Endothelial cell of umbilical vein (primary cell): ENCODE measurements around the gene B4GALNT3. TPM values are rescaled to one million over a fixed set of nuclear protein-coding genes. Genes with fewer than 3 reads are reported as not detected.

Experiments used
- BruUV-seq: library from RNA; stranded (reverse); fragments of 400-500 nt; replicated peaks from 2 replicates; lab custom pipeline; 2021; lab: Mats Ljungman, UMichigan
- CTCF ChIA-PET: fragments of 300-600, 350-600 bp; sonication (Branson Sonifier 250); formaldehyde crosslinking; loops from one replicate; lab custom pipeline; 2021; ENCODE audit warnings: antibody characterized with exemption, inconsistent platforms; lab: Charles Lee
- POLR2A ChIA-PET: fragments of 300-600, 350-600 bp; sonication (Branson Sonifier 250); formaldehyde crosslinking; loops from one replicate; lab custom pipeline; 2021; ENCODE audit warnings: antibody characterized with exemption, inconsistent platforms; lab: Charles Lee
- DNase-seq: peaks from one replicate; pipeline ENCODE4 v3.0.0-alpha.2; 2011; ENCODE audit warnings: low read depth, low spot score
- FAIRE-seq: peaks from 2 replicates; lab custom pipeline; 2011; peaks lifted over from hg19 to GRCh38; lab: Jason Lieb, UNC
- H2AFZ ChIP-seq: 2 replicates; pipeline ENCODE4 v1.6.0; 2012; ENCODE audit warnings: low read depth, low read length, control low read depth, inconsistent platforms
- H3K27ac ChIP-seq: 2 replicates; pipeline ENCODE4 v1.5.1; 2011; ENCODE audit warnings: low read depth, mild to moderate bottlenecking, control low read depth, low read length, moderate library complexity; ENCODE audit not compliant: insufficient read depth
- H3K27me3 ChIP-seq, 2 experiments: 2 replicates each; pipeline versions ENCODE4 v1.6.0 to v1.6.1; 2011; ENCODE audit warnings: low read length in 2 of 2, mixed read lengths in 1 of 2; ENCODE audit not compliant: control insufficient read depth in 2 of 2, insufficient read depth in 2 of 2
- H3K36me3 ChIP-seq, 2 experiments: 2 replicates in 1 of 2; 3 replicates in 1 of 2; pipeline ENCODE4 v1.5.1; 2011; ENCODE audit warnings: low read length in 2 of 2, mild to moderate bottlenecking in 1 of 2, moderate library complexity in 1 of 2; ENCODE audit not compliant: control insufficient read depth in 2 of 2, insufficient read depth in 2 of 2; ENCODE audit errors: extremely low read depth in 1 of 2
- H3K4me1 ChIP-seq: 3 replicates; pipeline ENCODE4 v1.5.1; 2011; ENCODE audit warnings: mild to moderate bottlenecking, low read length; ENCODE audit not compliant: control insufficient read depth, insufficient read depth; ENCODE audit errors: extremely low read depth
- H3K4me2 ChIP-seq: 2 replicates; pipeline ENCODE4 v1.6.1; 2011; ENCODE audit warnings: low read length, control low read depth, mixed read lengths; ENCODE audit not compliant: insufficient read depth
- H3K4me3 ChIP-seq, 3 experiments: fragments of 200-600 bp in 1 of 3; sonication (generic), shearing (Covaris generic) in 1 of 3; replicated peaks in 1 of 3; 2 replicates each; pipeline ENCODE4 v1.5.1; 2011 to 2016; ENCODE audit warnings: control low read depth in 3 of 3, low read length in 3 of 3, mild to moderate bottlenecking in 2 of 3, inconsistent platforms in 1 of 3, low read depth in 1 of 3, moderate library complexity in 1 of 3; ENCODE audit not compliant: insufficient read depth in 1 of 3
- H3K79me2 ChIP-seq: 2 replicates; pipeline ENCODE4 v1.6.0; 2012; ENCODE audit warnings: low read length, inconsistent platforms; ENCODE audit not compliant: control insufficient read depth, insufficient read depth
- H3K9ac ChIP-seq: replicated peaks from 2 replicates; pipeline ENCODE3; 2011; ENCODE audit warnings: low read length, control low read depth; ENCODE audit not compliant: insufficient read depth; ENCODE audit errors: extremely low read depth
- H3K9me1 ChIP-seq: replicated peaks from 3 replicates; pipeline ENCODE4 v1.6.0; 2011; ENCODE audit warnings: mild to moderate bottlenecking, low read length; ENCODE audit not compliant: control insufficient read depth, insufficient read depth; ENCODE audit errors: extremely low read depth
- H3K9me3 ChIP-seq: replicated peaks from 2 replicates; pipeline ENCODE4 v1.5.1; 2012; ENCODE audit warnings: low read length, inconsistent platforms; ENCODE audit not compliant: control insufficient read depth, insufficient read depth
- H4K20me1 ChIP-seq: replicated peaks from 2 replicates; pipeline ENCODE3; 2011; ENCODE audit warnings: mild to moderate bottlenecking, low read length; ENCODE audit not compliant: control insufficient read depth, insufficient read depth; ENCODE audit errors: extremely low read depth
- CTCF ChIP-seq, 2 donors: IDR thresholded peaks; 1 replicate in 1 of 2; 2 replicates in 1 of 2; pipeline ENCODE4 v1.5.1; 2011; ENCODE audit warnings: low read length in 2 of 2, mild to moderate bottlenecking in 2 of 2, moderate library complexity in 2 of 2, control low read depth in 1 of 2, inconsistent platforms in 1 of 2, low read depth in 1 of 2; ENCODE audit not compliant: insufficient read depth in 1 of 2; ENCODE audit errors: extremely low read depth in 1 of 2
- EZH2 ChIP-seq: IDR thresholded peaks from 2 replicates; pipeline ENCODE4 v1.6.1; 2012; ENCODE audit warnings: borderline replicate concordance, low read depth, mild to moderate bottlenecking, moderate library complexity, low read length, inconsistent platforms; ENCODE audit not compliant: severe bottlenecking
- GATA2 ChIP-seq: IDR thresholded peaks from 2 replicates; pipeline ENCODE4 v1.7.0; 2011; ENCODE audit warnings: low read depth, mild to moderate bottlenecking, moderate library complexity, mixed read lengths, low read length; ENCODE audit not compliant: insufficient read length, insufficient read depth
- JUN ChIP-seq: IDR thresholded peaks from 2 replicates; pipeline ENCODE4 v1.6.1; 2011; ENCODE audit warnings: borderline replicate concordance, low read depth; ENCODE audit not compliant: insufficient read length, insufficient read depth
- POLR2A ChIP-seq: IDR thresholded peaks from 2 replicates; pipeline ENCODE4 v1.6.1; 2012; ENCODE audit warnings: low read depth, mild to moderate bottlenecking, control low read depth, low read length
- POLR2AphosphoS5 ChIP-seq: IDR thresholded peaks from 2 replicates; pipeline ENCODE4 v1.6.1; 2012; ENCODE audit warnings: low read depth, mild to moderate bottlenecking, control low read depth, low read length, moderate library complexity; ENCODE audit not compliant: insufficient read depth
- dilution Hi-C: fragments of 300-500 bp; cut with MboI; formaldehyde crosslinking; loops from one replicate; pipeline ENCODE4 v1.15.0; 2019; ENCODE audit warnings: low sequenced_read_pairs; ENCODE audit not compliant: extremely low pct_ligation_motif_present
- intact Hi-C: fragments of 100-400 bp; cut with micrococcal nuclease; formaldehyde crosslinking; loops from one replicate; pipeline ENCODE4 v1.10.0; 2022
- polyA plus RNA-seq, 4 experiments: library from polyadenylated mRNA; depleted of rRNA in 3 of 4; stranded (reverse) in 3 of 4; unstranded in 1 of 4; fragments of >200 nt; gene quantifications; 2 replicates each; pipeline versions ENCODE4 v1.2.1 to v1.2.3, GENCODE V29; 2011 to 2012; ENCODE audit warnings: missing spikeins in 1 of 4
- total RNA-seq: library from RNA; stranded (reverse); gene quantifications from 2 replicates; pipeline ENCODE4 v1.2.3, GENCODE V29; 2021
- TF ChIP-seq, protein P1 (sequence below): IDR thresholded peaks from 2 replicates; pipeline ENCODE4 v1.6.1; 2011; ENCODE audit not compliant: insufficient read depth, insufficient read length

B4GALNT3 gene
- total and polyA plus RNA-seq, 2 donors (not counting 3 experiments of a cell fraction or from before 2014, with no cell fraction given), result 0.07 TPM; not detected in 1

DNA sequence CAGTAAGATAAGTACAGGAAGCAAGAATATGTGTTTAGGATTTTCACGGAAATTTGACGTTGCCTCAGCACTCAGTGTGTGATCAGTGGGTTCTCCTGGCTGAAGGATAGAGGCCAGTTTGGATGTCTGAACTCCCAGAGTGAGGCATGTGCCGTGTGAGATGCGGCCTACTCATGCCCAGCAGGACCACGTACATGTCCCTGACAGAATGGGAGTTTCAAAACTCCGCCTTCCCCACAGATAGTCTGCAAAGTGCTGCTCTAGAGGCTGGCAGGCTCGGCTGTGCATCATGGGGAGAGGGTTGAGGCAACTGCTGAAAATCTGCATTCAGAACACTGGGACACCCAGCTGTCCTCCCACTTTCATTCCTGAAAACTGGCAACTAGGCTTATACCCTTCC, 145.2 kb downstream of the B4GALNT3 start:
- dilution Hi-C loops (no loop called here), intact Hi-C loops (no loop called here)
- H2AFZ ChIP-seq, result no peak overlapping the region
- no peaks in the 10 kb centered on the region for H3K79me2 ChIP-seq
- H3K9me3 ChIP-seq, result no peaks in the 10 kb centered on the region
- no peak overlapping the region for H3K4me3 ChIP-seq
- H3K27me3 ChIP-seq, result no peaks in the 10 kb centered on the region
- H3K27ac ChIP-seq, result no peak overlapping the region
- ChIA-PET CTCF (interaction anchor here (1.0 to 3.6 kb wide), 3 partner anchors 9 to 211 kb away, joined by 3 to 19 read pairs (median 3); no protein-coding TSS in a partner anchor), POLR2A (no interaction called here)
- no peaks in the 10 kb centered on the region for H4K20me1 ChIP-seq
- DNase-seq (no peak), FAIRE-seq (no peak)
- no peaks in the 10 kb centered on the region for H3K36me3 ChIP-seq
- H3K4me1 ChIP-seq, result peaks cover 19% of the 10 kb centered on the region
- TF ChIP-seq POLR2AphosphoS5 (no peak), JUN (no peak), POLR2A (no peak), EZH2 (no peak), GATA2 (no peak), CTCF (IDR thresholded peaks at IDR 0.05; ENCODE audit: extremely low read depth in 1 of 2, insufficient read depth in 1 of 2, low read depth in 1 of 2, low read length in 2 of 2) (no peak)
- TF ChIP-seq, protein P1, sequence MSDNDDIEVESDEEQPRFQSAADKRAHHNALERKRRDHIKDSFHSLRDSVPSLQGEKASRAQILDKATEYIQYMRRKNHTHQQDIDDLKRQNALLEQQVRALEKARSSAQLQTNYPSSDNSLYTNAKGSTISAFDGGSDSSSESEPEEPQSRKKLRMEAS, result no peak
- BruUV-seq, result no TSS peak
- no peak overlapping the region for H3K4me2 ChIP-seq
- no peaks in the 10 kb centered on the region for H3K9me1 ChIP-seq
- no peak overlapping the region for H3K9ac ChIP-seq
